Retina (tissue), 1 donor: ENCODE measurements around the gene KLF7.

Source experiments
- DNase-seq: peaks from one replicate; pipeline ENCODE4 v3.0.0-alpha.2; 2016

Gene KLF7

GRCh38 chr2:207088839-207089238, 76.9 kb downstream of the KLF7 start:
- DNase-seq: no peak

GRCh38 chr2:207088276-207088675, 77.5 kb downstream of the KLF7 start:
- DNase-seq: no peak

GRCh38 chr2:207087046-207087902, 78.5 kb downstream of the KLF7 start:
- DNase-seq: no peak

- DNase-seq: no peak
These were observed 79.6 kb downstream of the KLF7 start for GRCh38 chr2:207086136-207086535.

- DNase-seq: no peak
These were observed 80.6 kb downstream of the KLF7 start for GRCh38 chr2:207085110-207085509.

GRCh38 chr2:207083361-207084110, 82.2 kb downstream of the KLF7 start:
- DNase-seq: no peak

- no peak for DNase-seq
These were observed 83.1 kb downstream of the KLF7 start for GRCh38 chr2:207082619-207083018.

- no peak for DNase-seq
These were observed 87.5 kb downstream of the KLF7 start for GRCh38 chr2:207078186-207078798.

GRCh38 chr2:207077266-207077665, 88.5 kb downstream of the KLF7 start:
- no peak for DNase-seq

GRCh38 chr2:207075456-207075855, 90.3 kb downstream of the KLF7 start:
- DNase-seq: no peak

- DNase-seq: no peak
These were observed 91.7 kb downstream of the KLF7 start for GRCh38 chr2:207073801-207074678.

GRCh38 chr2:207073412-207073800, 92.3 kb downstream of the KLF7 start:
- DNase-seq: no peak

GRCh38 chr2:207072571-207072970, 93.2 kb downstream of the KLF7 start:
- DNase-seq: no peak

- no peak for DNase-seq
These were observed 93.9 kb downstream of the KLF7 start for GRCh38 chr2:207071820-207072219.

- no peak for DNase-seq
These were observed 98.3 kb downstream of the KLF7 start for GRCh38 chr2:207067473-207067872.

GRCh38 chr2:207066791-207067460, 98.8 kb downstream of the KLF7 start:
- no peak for DNase-seq

- DNase-seq: no peak
These were observed 99.6 kb downstream of the KLF7 start for GRCh38 chr2:207066166-207066565.

- no peak for DNase-seq
These were observed 101.5 kb downstream of the KLF7 start for GRCh38 chr2:207064128-207064690.

GRCh38 chr2:207061181-207061580, 104.6 kb downstream of the KLF7 start:
- no peak for DNase-seq

- no peak for DNase-seq
These were observed 110.5 kb downstream of the KLF7 start for GRCh38 chr2:207055257-207055656.

GRCh38 chr2:207054521-207054920, 111.2 kb downstream of the KLF7 start:
- DNase-seq: no peak
